ENCODE results near the gene PRLR.
"Not testable (repeated sequence)": the region's sequence is repeated elsewhere in the genome, so short reads cannot be mapped to it uniquely, and the experiment has no call there.

DNA sequence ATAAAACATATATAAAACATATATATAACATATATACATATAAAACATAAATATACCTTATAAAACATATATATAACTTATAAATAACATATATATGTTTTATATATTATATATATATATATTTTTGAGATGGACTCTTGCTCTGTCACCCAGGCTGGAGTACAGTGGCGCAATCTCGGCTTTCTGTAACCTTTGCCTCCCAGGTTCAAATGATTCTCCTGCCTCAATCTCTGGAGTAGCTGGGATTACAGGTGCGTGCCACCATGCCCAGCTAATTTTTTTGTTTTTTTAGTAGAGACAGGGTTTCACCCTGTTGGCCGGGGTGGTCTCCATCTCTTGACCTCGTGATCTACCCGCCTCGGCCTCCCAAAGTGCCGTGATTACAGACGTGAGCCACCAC is 128.6 kb downstream of the PRLR start:
- not testable (repeated sequence) for TF ChIP-seq YY1 (IDR thresholded peaks at IDR 0.05; ENCODE audit: low read depth, low read length); TAF1 (IDR thresholded peaks at IDR 0.05; ENCODE audit: borderline replicate concordance, low read depth, low read length); CTCF (IDR thresholded peaks at IDR 0.05 in 2 of 3, conservative IDR thresholded peaks at IDR 0.05 in 1 of 3; ENCODE audit: control insufficient read depth in 2 of 3, extremely low read depth in 1 of 3, insufficient read depth in 1 of 3, low read depth in 3 of 3, low read length in 3 of 3); POLR2A (IDR thresholded peaks at IDR 0.05; ENCODE audit: low read depth, low read length); SUPT20H (IDR thresholded peaks at IDR 0.05; ENCODE audit: borderline replicate concordance, control insufficient read depth, low read depth, low read length)
